ENCODE data around the gene C1R.

The C1R gene

GRCh38 chr12:7096006-7096932 lies 4.0 kb upstream of the C1R start:
- no peak for DNase-seq

GRCh38 chr12:7093892-7094291 lies 1.6 kb upstream of the C1R start:
- DNase-seq, result no peak

GRCh38 chr12:7093486-7093885 lies 1.2 kb upstream of the C1R start:
- no peak for DNase-seq

GRCh38 chr12:7092986-7093460 lies 778 bp upstream of the C1R start:
- DNase-seq, result no peak

GRCh38 chr12:7091660-7092228 lies 501 bp downstream of the C1R start:
- DNase-seq, result no peak

GRCh38 chr12:7091171-7091570 lies 1.1 kb downstream of the C1R start:
- DNase-seq, result no peak

GRCh38 chr12:7090222-7090998 lies 1.8 kb downstream of the C1R start:
- DNase-seq, result no peak

- DNase-seq, result no peak
Observed at GRCh38 chr12:7089196-7089871, 2.9 kb downstream of the C1R start.

- no peak for DNase-seq
Observed at GRCh38 chr12:7083125-7083524, 9.1 kb downstream of the C1R start.

GRCh38 chr12:7081037-7081436 lies 11.2 kb downstream of the C1R start:
- DNase-seq, result no peak

- no peak for DNase-seq
Observed at GRCh38 chr12:7079826-7080125, 12.5 kb downstream of the C1R start.

- no peak for DNase-seq
Observed at GRCh38 chr12:7078163-7078562, 14.1 kb downstream of the C1R start.

- DNase-seq, result no peak
Observed at GRCh38 chr12:7076493-7076892, 15.8 kb downstream of the C1R start.

GRCh38 chr12:7075939-7076338 lies 16.3 kb downstream of the C1R start:
- no peak for DNase-seq

GRCh38 chr12:7075518-7075917 lies 16.7 kb downstream of the C1R start:
- no peak for DNase-seq

- no peak for DNase-seq
Observed at GRCh38 chr12:7073946-7074345, 18.3 kb downstream of the C1R start.

- no peak for DNase-seq
Observed at GRCh38 chr12:7072554-7072953, 19.7 kb downstream of the C1R start.

- DNase-seq, result no peak
Observed at GRCh38 chr12:7072035-7072434, 20.2 kb downstream of the C1R start.

GRCh38 chr12:7069386-7069785 lies 22.9 kb downstream of the C1R start:
- DNase-seq, result no peak

GRCh38 chr12:7068994-7069346 lies 23.3 kb downstream of the C1R start:
- DNase-seq, result no peak

- no peak for DNase-seq
Observed at GRCh38 chr12:7068240-7068993, 23.8 kb downstream of the C1R start.

- no peak for DNase-seq
Observed at GRCh38 chr12:7067096-7067495, 25.1 kb downstream of the C1R start.

- no peak for DNase-seq
Observed at GRCh38 chr12:7066596-7066995, 25.6 kb downstream of the C1R start.

Measured in stimulated activated CD4-positive, alpha-beta T cell treated with anti-CD3 and anti-CD28 coated beads, Interleukin-4, amount 100 ng/mL, for 4 hours (primary cell).